ENCODE results near the gene CNIH3.
"Not testable (repeated sequence)": the region's sequence is repeated elsewhere in the genome, so short reads cannot be mapped to it uniquely, and the experiment has no call there.

CNIH3 gene
- 0.72 to 2.0 (median 1.8) reads per million in 4 experiments for total RNA-seq

DNA sequence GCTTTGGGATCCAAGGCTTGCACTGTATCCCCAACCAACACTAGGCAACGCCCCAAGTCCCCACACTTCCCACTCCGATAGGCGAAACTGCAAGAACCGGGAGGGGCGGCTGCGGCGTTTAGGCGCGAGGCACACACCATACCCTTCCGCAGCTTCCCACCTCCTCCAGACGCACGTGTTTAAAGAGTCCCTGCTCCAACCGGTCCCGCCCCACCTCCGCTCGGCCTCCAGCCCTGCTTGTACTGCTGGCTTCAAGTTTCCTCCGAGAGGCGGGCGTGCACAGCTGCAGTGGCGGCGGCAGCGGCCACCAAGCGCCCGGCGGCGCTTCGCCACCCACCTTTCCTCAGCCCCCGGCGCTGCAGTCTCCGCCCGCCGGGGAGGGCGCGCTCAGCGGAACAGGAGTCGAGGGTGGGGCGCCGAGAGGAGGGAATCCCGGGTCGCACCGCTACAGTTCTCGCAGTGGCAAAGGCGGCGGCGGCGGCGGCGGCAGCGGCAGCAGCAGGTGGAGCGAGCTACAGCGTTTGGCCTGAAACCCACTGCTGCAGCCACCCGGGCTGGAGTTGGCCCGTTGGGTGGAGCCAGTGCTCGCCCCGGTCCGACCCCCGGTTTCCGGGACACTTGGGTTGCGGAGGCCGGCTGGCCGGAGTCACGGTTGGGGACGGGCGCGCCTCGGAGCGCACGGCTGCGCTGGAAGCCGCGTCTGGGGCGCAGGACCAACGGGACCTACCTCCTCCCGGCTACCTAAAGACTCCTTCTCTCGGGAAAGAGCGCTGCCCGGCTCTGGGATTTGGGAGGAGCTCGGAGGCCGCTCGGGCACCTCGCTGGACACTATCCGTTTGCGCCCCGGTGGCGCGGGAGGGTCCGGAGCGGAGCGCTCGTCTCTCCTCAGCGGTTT, at the start of gene CNIH3:
Gene CNIH3, plus strand, starts transcription at position 457 of the 895 bp plus-strand sequence. CDS start 858 bp downstream, outside the sequence.
- DNase-seq: no peak

- DNase-seq: not testable (repeated sequence)
Measured at GRCh38 chr1:224566492-224566891, 49.6 kb upstream of the CNIH3 start.

GRCh38 chr1:224569276-224569675, 46.8 kb upstream of the CNIH3 start:
- DNase-seq: no peak

DNA sequence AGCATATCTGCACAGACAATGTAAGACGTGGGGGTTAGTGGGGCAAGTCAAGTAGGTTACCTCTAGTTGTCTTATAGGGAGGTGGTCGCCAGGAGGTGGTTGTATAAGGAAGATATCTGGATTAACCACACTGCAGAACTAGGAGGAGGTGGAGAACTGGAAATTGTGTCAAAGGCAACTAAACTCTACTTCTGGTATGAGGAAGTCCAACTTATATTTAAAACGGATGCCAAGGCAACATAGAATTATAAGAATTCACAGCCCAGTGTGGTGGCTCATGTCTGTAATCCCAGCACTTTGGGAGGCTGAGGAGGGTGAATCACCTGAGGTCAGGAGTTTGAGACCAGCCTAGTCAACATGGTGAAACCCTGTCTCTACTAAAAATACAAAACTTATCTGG, 44.1 kb upstream of the CNIH3 start:
- DNase-seq: not testable (repeated sequence)

DNA sequence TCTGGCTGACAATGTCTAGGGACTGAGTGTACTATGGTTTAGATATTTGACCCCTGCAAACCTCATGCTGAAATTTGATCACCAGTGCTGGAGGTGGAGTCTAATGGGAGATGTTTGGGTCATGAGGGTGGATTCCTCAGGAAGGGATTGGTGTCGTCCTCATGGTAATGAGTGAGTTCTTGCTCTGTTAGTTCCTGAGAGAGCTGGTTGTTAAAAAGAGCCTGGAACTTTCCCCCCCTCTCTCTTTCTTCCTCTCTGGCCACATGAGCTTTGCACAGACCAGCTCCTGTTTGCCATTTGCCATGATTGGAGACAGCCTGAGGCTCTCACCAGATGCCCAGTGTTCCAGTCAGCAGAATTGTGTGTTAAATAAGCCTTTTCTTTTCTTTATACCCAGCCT, 36.6 kb upstream of the CNIH3 start:
- DNase-seq: no peak

GRCh38 chr1:224580006-224580405, 36.1 kb upstream of the CNIH3 start:
- no peak for DNase-seq

- DNase-seq: no peak
Measured at GRCh38 chr1:224582041-224582440, 34.1 kb upstream of the CNIH3 start.

DNA sequence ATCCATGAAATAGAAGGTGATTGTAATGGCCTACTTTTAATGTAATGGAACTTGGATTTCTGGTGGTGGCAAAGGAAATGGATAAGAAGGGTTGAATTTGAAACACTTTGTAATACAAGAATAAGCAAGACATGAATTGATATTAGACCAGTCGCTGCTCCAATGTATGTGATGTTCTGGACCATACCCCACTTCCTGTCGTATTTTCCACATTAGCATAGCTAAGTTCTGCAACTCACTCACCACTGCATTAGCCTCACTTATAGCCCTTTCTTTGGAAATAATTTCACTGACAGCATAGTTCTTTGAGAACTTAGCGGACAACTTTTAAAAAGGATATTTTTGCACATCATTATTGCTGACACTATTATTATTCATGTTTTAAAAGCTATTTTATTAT, 32.3 kb upstream of the CNIH3 start:
- DNase-seq: no peak

- DNase-seq: no peak
Measured at GRCh38 chr1:224585051-224585450, 31.1 kb upstream of the CNIH3 start.

DNA sequence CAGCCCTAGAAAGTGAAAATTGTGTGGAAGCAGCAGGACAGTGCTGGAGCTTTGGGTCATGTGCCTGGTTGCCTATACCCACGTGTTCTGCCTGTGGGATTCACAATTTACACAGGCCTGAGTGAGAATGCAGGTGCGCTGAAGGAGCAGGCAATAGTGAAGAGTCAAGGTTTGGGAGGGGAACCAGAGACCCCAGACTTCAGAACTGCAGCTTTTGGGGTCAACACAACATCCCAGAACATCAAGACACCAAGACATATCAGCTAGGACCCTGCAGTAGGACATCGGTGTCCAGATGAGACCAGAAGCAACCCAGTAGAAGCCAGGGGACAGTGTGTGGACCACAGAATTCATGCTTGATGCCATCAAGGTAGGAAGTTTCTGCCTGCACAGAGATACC, 29.1 kb upstream of the CNIH3 start:
- DNase-seq: no peak

- DNase-seq: no peak
Measured at GRCh38 chr1:224588515-224588914, 27.6 kb upstream of the CNIH3 start.

- no peak for DNase-seq
Measured at GRCh38 chr1:224589006-224589405, 27.1 kb upstream of the CNIH3 start.

DNA sequence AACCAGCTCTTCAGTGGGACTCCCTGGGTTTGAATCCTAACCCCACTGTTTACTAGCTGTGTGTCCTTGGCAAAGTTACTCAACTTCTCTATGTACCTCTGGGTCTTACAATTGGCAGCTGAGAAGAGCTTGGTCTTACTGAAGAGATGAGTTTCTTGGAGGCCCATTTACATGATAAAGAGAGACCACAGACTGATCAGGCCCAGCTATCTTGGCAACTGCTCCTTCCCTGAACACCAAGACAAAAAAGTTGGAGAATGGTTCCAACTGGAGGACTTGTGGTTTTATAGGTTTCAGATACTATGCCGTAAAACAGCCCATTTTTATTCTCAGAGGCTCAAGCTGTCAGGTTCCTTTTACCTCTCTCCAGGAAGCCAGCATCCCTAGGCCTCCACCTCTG, 24.8 kb upstream of the CNIH3 start:
- DNase-seq: no peak

DNA sequence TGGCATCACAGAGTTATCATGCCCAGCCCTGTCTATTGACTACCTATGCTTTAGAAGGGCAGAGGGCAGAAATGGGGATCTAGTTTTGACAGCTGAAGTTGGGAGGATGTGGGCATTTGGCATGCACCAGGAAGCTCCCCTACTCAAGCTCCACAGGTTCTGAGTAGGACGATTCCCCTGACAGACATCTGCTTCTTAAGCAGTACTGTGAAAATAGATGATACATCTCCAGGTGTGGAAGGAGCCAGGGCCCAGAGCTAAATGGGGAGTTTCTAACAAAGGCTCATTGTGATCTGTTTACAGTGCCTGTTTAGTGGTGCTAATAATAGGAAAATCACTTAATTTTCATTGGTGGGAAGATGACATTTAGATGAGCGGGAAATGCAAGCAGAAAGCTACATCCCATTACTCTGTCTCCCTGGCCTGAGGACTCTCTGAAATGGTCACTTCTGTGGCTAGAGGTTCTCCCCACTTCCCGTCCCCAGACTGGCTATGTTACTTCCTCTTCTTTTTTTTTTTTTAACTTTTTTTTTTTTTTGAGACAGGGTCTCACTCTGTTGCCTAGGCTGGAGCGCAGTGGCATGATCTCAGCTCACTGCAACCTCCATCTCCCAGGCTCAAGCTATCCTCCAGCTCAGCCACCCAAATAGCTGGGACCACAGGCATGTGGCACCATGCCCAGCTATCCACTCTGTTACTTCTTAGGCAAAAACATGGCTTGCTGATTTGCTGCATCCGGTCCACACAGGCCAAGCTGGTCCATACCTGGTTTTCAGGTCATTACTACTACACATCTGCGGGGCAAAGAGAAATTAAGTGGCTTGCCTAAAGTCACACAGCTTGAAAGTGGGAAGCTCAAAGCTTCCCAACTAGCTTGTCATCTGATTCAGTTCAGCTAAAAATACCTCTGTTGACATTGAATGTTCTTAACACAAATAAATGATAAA, 23.2 kb upstream of the CNIH3 start:
- no peak for DNase-seq

- no peak for DNase-seq
Measured at GRCh38 chr1:224594360-224594759, 21.8 kb upstream of the CNIH3 start.

DNA sequence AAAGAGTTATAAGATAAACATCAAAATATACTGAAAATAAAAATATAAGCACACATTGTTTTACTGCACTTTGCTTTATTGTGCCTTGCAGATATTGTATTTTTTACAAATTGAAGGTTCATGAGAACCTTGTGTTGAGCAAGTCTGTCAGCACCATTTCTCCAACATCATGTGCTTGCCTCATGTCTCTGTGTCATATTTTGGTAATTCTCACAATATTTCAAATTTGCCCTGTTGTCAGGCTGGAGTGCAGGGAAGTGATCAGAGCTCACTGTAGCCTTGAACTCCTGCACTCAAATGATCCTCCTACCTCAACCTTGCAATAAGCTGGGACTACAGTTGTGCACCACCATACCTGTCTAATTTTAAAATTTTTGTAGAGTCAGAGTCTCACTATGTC, 21.3 kb upstream of the CNIH3 start:
- no peak for DNase-seq

- DNase-seq: no peak
Measured at GRCh38 chr1:224605482-224606181, 10.5 kb upstream of the CNIH3 start.

DNA sequence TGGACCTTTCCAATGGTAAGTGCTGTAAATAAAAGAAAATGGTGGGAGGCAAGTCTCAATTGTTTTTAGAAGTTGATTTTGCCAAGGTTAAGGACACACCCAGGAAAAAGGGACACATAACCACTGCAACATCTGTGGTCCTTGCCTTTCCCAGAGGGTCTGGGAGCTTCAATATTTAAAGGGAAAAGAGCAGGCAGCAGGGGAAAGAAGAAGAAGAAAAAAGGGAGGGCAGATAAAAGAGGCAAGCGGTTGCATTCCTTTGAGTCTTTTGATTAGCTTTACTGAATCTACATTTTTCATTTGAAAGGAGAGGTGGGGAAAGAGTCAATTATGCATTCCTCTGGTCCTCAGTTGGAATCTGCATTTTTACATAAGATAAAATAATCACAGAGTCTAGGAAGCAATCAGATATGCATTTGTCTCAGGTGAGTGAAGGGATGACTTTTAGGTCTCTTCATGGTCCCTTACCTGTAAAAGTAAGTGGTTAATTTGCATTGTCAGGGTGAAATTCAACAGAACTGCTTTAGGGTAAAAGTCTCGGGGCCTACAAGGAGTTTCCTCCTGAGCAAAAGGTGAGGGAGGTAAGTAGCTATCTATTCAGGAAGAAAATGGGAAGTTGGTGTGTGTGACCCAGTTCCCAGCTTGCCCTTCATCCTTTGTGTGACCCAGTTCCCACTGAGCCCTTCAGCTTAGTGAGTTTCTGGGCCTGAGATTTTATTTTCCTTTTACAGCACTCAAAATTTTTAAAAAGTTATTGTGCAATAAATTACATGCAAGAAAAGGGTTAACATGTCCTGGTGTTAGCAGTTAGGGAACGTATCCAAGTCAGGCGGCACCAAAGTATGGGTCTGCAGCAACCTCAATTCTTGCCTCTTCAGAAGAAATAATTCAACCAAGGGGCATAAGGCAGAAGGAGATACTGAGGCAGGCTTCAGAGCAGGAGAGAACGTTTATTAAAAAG, 8.6 kb upstream of the CNIH3 start:
- DNase-seq: no peak

DNA sequence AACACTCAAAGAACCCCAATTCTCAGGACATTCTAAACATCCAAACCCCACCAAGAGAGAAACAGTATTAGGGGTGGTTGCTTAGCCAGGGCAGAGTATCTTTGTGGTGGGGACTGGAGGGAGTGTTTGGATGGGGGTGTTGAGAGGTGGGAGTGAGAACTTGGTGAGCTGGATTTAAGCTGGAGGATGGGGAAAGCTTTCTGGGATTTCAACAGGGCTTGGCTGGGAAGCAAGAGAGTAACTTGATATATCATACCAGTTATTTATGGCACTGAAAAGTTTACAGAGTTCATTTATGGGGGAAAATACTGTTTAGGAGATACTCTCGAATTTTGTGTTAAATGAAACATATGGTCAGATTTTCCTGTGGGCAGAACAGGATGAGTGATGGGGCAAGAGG, 6.8 kb upstream of the CNIH3 start:
- no peak for DNase-seq

DNA sequence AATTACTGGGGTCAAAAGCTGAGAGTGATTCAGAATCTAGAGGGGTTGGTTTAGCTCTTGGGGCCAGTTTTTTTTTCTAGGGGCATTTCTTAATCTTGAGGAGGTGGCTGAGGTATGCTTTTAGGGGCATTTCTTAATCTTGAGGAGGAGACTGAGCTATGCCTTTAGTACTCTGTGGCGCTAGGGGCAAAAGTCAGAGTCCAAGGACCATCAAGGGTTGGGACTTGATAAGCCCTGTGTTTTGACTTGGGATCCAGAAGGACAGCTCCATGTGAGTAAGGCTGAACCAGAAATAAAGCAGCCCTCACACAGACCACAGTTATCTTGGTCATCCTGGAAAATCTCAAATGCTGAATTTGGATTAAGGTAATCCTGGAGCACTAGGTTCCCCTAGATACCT, 3.9 kb upstream of the CNIH3 start:
- DNase-seq: no peak

GRCh38 chr1:224613486-224613885, 2.6 kb upstream of the CNIH3 start:
- DNase-seq: no peak

All from effector CD8-positive, alpha-beta T cell (primary cell).